OCI-LY7 (cell line): ENCODE measurements around the gene OAF.

Experiments
- EZH2phosphoT487 ChIP-seq: fragments of 200-600 bp; sonication (generic); IDR thresholded peaks from 2 replicates; pipeline ENCODE4 v1.6.1; 2018; ENCODE audit warnings: low read depth, borderline replicate concordance, mild to moderate bottlenecking, mixed run types, antibody characterized with exemption, low read length, moderate library complexity, mixed read lengths
- TF ChIP-seq, protein P1 (sequence below): fragments of 200-600 bp; sonication (generic); conservative IDR thresholded peaks from 2 replicates; pipeline ENCODE4 v1.5.1; 2014; ENCODE audit warnings: mild to moderate bottlenecking, antibody characterized with exemption, low read length, moderate library complexity, mixed read lengths

GRCh38 chr11:120233207-120233803 is 22.5 kb downstream of the OAF start:
- TF ChIP-seq, protein P1, sequence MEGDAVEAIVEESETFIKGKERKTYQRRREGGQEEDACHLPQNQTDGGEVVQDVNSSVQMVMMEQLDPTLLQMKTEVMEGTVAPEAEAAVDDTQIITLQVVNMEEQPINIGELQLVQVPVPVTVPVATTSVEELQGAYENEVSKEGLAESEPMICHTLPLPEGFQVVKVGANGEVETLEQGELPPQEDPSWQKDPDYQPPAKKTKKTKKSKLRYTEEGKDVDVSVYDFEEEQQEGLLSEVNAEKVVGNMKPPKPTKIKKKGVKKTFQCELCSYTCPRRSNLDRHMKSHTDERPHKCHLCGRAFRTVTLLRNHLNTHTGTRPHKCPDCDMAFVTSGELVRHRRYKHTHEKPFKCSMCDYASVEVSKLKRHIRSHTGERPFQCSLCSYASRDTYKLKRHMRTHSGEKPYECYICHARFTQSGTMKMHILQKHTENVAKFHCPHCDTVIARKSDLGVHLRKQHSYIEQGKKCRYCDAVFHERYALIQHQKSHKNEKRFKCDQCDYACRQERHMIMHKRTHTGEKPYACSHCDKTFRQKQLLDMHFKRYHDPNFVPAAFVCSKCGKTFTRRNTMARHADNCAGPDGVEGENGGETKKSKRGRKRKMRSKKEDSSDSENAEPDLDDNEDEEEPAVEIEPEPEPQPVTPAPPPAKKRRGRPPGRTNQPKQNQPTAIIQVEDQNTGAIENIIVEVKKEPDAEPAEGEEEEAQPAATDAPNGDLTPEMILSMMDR: no peak
- TF ChIP-seq EZH2phosphoT487: no peak
